Measurements from ENCODE around the gene SBK2.

GRCh38 chr19:55537741-55538111, 793 bp upstream of the SBK2 start:
- TF ChIP-seq CTCF (IDR thresholded peaks at IDR 0.05), result no peak
- TF ChIP-seq POLR2A (IDR thresholded peaks at IDR 0.05), result no peak

Data from Peyer's patch (tissue), 4 donors.